NB4 (cell line): ENCODE measurements around the gene SLC25A1.

Experiments
- MYC ChIP-seq: IDR thresholded peaks from 2 replicates; pipeline ENCODE4 v1.6.1; 2011; ENCODE audit warnings: low read depth, low read length
- POLR2A ChIP-seq: IDR thresholded peaks from 2 replicates; pipeline ENCODE4 v1.6.1; 2011; ENCODE audit warnings: mild to moderate bottlenecking; ENCODE audit not compliant: insufficient read length; ENCODE audit errors: extremely low read depth
- TF ChIP-seq, protein P1 (sequence below): IDR thresholded peaks from one replicate; pipeline ENCODE4 v1.5.1; 2012; ENCODE audit warnings: low read depth, low read length
- TF ChIP-seq, protein P2 (sequence below): IDR thresholded peaks from 2 replicates; pipeline ENCODE4 v1.6.1; 2011; ENCODE audit warnings: low read depth, low read length

DNA sequence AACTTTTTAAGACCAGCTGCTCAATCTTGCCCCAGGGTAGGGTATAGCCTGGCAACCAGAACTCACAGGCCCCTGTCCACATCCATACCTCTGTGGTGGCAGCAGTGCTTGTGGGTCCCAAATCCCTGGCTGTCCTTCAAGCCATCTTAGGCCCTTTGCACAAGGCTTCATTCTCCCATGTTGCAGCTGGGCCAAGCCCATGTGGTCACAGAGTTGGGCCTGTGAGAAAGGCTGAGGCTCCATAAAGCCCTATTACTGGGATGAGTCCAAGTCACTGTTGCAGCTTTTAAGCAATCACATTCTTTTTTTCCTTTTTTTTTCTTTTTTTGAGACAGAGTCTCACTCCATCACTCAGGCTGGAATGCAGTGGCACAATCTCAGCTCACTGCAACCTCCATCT, 47.9 kb upstream of the SLC25A1 start:
- TF ChIP-seq, protein P1, sequence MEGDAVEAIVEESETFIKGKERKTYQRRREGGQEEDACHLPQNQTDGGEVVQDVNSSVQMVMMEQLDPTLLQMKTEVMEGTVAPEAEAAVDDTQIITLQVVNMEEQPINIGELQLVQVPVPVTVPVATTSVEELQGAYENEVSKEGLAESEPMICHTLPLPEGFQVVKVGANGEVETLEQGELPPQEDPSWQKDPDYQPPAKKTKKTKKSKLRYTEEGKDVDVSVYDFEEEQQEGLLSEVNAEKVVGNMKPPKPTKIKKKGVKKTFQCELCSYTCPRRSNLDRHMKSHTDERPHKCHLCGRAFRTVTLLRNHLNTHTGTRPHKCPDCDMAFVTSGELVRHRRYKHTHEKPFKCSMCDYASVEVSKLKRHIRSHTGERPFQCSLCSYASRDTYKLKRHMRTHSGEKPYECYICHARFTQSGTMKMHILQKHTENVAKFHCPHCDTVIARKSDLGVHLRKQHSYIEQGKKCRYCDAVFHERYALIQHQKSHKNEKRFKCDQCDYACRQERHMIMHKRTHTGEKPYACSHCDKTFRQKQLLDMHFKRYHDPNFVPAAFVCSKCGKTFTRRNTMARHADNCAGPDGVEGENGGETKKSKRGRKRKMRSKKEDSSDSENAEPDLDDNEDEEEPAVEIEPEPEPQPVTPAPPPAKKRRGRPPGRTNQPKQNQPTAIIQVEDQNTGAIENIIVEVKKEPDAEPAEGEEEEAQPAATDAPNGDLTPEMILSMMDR: no peak
- TF ChIP-seq, protein P2, sequence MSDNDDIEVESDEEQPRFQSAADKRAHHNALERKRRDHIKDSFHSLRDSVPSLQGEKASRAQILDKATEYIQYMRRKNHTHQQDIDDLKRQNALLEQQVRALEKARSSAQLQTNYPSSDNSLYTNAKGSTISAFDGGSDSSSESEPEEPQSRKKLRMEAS: no peak
- no peak for TF ChIP-seq POLR2A
- TF ChIP-seq MYC: no peak
